GM23248 (cell line): Measurements from ENCODE around the gene RMND5A.
A peak's percentile ranks its signal among the peaks of the same experiment; 100 is the strongest.

Experiments
- EZH2 ChIP-seq: fragments of 200-600 bp; sonication (generic); IDR thresholded peaks from 2 replicates; pipeline ENCODE4 v1.6.1; 2018; ENCODE audit warnings: antibody characterized with exemption, mild to moderate bottlenecking; ENCODE audit not compliant: insufficient read depth, poor library complexity, severe bottlenecking
- EZH2phosphoT487 ChIP-seq: fragments of 200-600 bp; sonication (generic); IDR thresholded peaks from 2 replicates; pipeline ENCODE4 v1.6.1; 2018; ENCODE audit warnings: antibody characterized with exemption, moderate library complexity, mild to moderate bottlenecking, low read depth; ENCODE audit not compliant: insufficient read depth

- TF ChIP-seq EZH2phosphoT487 (peak; percentile 69; the same call in 1 of the 2 replicates), EZH2 (peak; percentile 59)
These were observed 69.0 kb downstream of the RMND5A start for GRCh38 chr2:86788881-86789686.
